Endothelial cell of umbilical vein (primary cell): ENCODE measurements around the gene GRID1.

Source experiments
- EZH2 ChIP-seq: IDR thresholded peaks from 2 replicates; pipeline ENCODE4 v1.6.1; 2012; ENCODE audit warnings: borderline replicate concordance, low read depth, mild to moderate bottlenecking, moderate library complexity, low read length, inconsistent platforms; ENCODE audit not compliant: severe bottlenecking
- FOS ChIP-seq: IDR thresholded peaks from 2 replicates; pipeline ENCODE4 v1.6.1; 2011; ENCODE audit warnings: mild to moderate bottlenecking, low read length, moderate library complexity, borderline replicate concordance; ENCODE audit not compliant: insufficient read depth
- JUN ChIP-seq: IDR thresholded peaks from 2 replicates; pipeline ENCODE4 v1.6.1; 2011; ENCODE audit warnings: borderline replicate concordance, low read depth; ENCODE audit not compliant: insufficient read length, insufficient read depth
- POLR2A ChIP-seq: IDR thresholded peaks from 2 replicates; pipeline ENCODE4 v1.6.1; 2012; ENCODE audit warnings: low read depth, mild to moderate bottlenecking, control low read depth, low read length
- POLR2AphosphoS5 ChIP-seq: IDR thresholded peaks from 2 replicates; pipeline ENCODE4 v1.6.1; 2012; ENCODE audit warnings: low read depth, mild to moderate bottlenecking, control low read depth, low read length, moderate library complexity; ENCODE audit not compliant: insufficient read depth
- TF ChIP-seq, protein P1 (sequence below), 2 donors: IDR thresholded peaks; 1 replicate in 1 of 2; 2 replicates in 1 of 2; pipeline ENCODE4 v1.5.1; 2011; ENCODE audit warnings: low read length in 2 of 2, mild to moderate bottlenecking in 2 of 2, moderate library complexity in 2 of 2, control low read depth in 1 of 2, inconsistent platforms in 1 of 2, low read depth in 1 of 2; ENCODE audit not compliant: insufficient read depth in 1 of 2; ENCODE audit errors: extremely low read depth in 1 of 2
- TF ChIP-seq, protein P2 (sequence below): IDR thresholded peaks from 2 replicates; pipeline ENCODE4 v1.6.1; 2011; ENCODE audit not compliant: insufficient read depth, insufficient read length

DNA sequence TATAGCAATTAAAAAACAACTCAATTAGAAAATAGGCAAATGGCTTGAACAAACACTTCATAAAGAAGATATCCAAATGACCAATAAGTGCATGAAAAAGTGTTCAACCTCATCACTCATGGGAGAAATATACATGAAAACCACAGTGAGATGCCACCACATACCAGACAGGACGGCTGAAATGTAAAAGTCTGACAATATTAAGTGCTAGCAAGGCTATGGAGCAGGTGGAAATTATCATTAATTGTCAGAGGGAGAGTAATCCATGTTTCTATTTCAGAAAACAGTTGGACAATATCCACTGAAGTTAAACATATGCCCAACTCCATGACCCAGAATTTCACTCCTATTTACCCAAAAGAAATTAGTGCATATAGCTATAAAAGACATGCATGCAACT, 42.6 kb upstream of the GRID1 start:
- TF ChIP-seq, protein P1, sequence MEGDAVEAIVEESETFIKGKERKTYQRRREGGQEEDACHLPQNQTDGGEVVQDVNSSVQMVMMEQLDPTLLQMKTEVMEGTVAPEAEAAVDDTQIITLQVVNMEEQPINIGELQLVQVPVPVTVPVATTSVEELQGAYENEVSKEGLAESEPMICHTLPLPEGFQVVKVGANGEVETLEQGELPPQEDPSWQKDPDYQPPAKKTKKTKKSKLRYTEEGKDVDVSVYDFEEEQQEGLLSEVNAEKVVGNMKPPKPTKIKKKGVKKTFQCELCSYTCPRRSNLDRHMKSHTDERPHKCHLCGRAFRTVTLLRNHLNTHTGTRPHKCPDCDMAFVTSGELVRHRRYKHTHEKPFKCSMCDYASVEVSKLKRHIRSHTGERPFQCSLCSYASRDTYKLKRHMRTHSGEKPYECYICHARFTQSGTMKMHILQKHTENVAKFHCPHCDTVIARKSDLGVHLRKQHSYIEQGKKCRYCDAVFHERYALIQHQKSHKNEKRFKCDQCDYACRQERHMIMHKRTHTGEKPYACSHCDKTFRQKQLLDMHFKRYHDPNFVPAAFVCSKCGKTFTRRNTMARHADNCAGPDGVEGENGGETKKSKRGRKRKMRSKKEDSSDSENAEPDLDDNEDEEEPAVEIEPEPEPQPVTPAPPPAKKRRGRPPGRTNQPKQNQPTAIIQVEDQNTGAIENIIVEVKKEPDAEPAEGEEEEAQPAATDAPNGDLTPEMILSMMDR (IDR thresholded peaks at IDR 0.05; ENCODE audit: extremely low read depth in 1 of 2, insufficient read depth in 1 of 2, low read depth in 1 of 2, low read length in 2 of 2): no peak
- TF ChIP-seq EZH2: no peak
- no peak for TF ChIP-seq POLR2A
- no peak for TF ChIP-seq POLR2AphosphoS5
- no peak for TF ChIP-seq FOS
- TF ChIP-seq, protein P2, sequence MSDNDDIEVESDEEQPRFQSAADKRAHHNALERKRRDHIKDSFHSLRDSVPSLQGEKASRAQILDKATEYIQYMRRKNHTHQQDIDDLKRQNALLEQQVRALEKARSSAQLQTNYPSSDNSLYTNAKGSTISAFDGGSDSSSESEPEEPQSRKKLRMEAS: no peak
- no peak for TF ChIP-seq JUN
